SW 1271 (cell line): ENCODE results near the gene PMM1.
"Not testable (repeated sequence)": the region's sequence is repeated elsewhere in the genome, so short reads cannot be mapped to it uniquely, and the experiment has no call there.

Experiments used
- DNase-seq, 2 experiments: peaks; one replicate each; lab custom pipeline; 2025; lab: John Stamatoyannopoulos, UW

Gene PMM1

GRCh38 chr22:41589391-41590241 lies at the start of gene PMM1:
Gene PMM1, minus strand, starts transcription at chr22:41589840. Its CDS starts 35 bp downstream, at chr22:41589805.
- peak; percentile 93 to 98 for DNase-seq

GRCh38 chr22:41638748-41639147 lies 49.1 kb upstream of the PMM1 start:
- no peak for DNase-seq

DNA sequence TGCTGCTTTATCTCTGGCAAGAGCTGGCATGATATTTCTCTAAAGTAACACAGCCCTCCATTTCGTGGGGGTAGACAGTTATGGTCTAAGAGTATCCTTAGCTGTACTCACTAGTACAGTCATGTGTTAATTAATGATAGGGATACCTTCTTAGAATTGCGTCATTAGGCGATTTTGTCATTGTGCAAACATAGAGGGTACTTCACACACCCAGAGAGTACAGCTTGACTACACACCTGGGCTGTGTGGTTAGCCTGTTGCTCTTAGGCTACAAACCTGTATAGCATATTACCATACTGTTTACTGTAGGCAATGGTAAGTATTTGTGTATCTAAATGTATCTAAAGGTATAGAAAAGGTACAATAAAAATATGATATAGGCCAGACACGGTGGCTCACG lies 48.5 kb upstream of the PMM1 start:
- no peak for DNase-seq

GRCh38 chr22:41637623-41638022 lies 48.0 kb upstream of the PMM1 start:
- not testable (repeated sequence) for DNase-seq

DNA sequence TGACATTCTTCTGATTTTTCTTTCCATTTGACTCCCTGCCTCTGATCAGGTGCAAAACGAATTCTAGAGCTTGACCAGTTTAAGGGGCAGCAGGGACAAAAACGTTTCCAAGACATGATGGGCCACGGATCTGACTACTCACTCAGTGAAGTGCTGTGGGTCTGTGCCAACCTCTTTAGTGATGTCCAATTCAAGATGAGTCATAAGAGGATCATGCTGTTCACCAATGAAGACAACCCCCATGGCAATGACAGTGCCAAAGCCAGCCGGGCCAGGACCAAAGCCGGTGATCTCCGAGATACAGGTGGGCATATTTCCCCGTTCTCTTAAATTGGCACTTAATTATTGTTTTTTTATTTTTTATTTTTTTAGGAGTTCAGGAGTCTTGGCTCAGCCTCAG lies 46.8 kb upstream of the PMM1 start:
- DNase-seq, result no peak

GRCh38 chr22:41634610-41635009 lies 45.0 kb upstream of the PMM1 start:
- DNase-seq, result not testable (repeated sequence)

DNA sequence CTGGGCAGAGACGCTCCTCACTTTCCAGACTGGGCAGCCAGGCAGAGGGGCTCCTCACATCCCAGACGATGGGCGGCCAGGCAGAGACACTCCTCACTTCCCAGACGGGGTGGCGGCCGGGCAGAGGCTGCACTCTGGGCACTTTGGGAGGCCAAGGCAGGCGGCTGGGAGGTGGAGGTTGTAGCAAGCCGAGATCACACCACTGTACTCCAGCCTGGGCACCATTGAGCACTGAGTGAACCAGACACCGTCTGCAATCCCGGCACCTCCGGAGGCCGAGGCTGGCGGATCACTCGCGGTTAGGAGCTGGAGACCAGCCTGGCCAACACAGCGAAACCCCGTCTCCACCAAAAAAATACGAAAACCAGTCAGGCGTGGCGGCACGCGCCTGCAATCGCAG lies 42.0 kb upstream of the PMM1 start:
- not testable (repeated sequence) for DNase-seq

GRCh38 chr22:41631115-41631514 lies 41.5 kb upstream of the PMM1 start:
- DNase-seq, result not testable (repeated sequence)

GRCh38 chr22:41625577-41625976 lies 35.9 kb upstream of the PMM1 start:
- no peak for DNase-seq

GRCh38 chr22:41621911-41622179 lies 32.2 kb upstream of the PMM1 start:
- DNase-seq, result peak in 1 of 2 experiments; percentile 34

DNA sequence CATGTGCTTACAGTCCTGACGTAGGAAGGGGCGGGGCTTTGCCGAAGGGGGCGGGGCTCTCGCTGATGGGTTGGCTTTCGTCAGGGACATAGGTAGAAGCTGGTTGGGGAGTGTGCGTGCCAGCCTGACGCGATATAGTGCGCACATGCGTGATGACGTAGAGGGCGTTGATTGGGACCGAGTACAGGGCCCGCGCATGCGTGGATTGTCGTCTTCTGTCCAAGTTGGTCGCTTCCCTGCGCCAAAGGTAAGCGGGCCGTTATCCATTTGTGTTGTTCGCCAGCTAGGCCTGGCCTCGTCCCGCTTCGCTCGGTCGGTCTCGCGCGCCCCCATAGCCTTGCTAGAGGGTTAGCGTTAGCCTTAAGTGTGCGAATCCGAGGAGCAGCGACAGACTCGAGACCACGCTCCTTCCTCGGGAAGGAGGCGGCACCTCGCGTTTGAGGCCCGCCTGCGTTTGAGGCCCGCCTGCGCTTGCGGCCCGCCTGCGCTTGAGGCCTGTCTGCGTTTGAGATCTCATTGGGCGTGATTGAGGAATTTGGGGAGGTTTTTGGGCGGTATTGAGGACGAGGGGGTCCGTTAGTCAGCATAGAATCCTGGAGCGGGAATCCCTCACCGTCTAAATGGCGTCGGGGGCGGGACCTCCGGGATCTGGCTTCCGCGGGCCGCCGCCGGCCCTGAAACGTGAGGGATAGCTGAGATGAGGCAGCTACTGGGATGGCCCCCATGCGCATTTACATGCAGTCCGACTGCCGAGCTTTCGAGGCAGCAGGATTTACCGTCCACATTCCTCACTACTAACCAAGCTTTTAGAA lies 31.7 kb upstream of the PMM1 start, which contains the start of gene XRCC6:
Gene XRCC6 (plus strand): TSS at position 197 of the 812 bp plus-strand sequence. CDS start 710 bp downstream, outside the sequence.
- peak; percentile 87 to 97 for DNase-seq

DNA sequence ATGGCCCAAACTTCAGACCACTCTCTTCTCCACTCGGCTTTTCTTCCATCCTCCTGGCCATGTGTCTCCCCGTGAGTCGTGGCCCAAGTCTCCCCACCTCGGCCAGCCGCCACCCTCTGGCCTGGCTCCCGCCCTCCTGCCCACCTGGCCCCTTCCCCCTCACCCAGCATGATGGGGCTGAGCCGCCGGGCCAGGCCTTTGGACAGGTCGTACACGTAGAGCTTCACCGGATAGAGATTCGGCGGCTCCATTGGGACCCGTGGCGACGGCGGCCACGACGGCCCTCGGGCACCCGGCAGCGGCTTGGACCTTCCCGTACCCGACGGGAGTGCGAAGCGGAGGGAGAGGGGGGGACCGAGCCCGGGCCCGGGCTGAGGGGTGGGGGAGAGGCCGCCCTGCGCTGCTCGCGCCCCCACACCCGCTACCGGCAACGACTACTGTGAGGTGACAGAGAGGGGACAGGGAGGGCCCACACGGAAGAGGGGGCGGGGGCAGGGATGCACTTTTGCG lies 31.0 kb upstream of the PMM1 start, which contains the start of gene DESI1:
Gene DESI1 (minus strand): TSS at position 455 of the 510 bp plus-strand sequence. CDS start 204 bp downstream, at position 251.
- DNase-seq, result no peak

DNA sequence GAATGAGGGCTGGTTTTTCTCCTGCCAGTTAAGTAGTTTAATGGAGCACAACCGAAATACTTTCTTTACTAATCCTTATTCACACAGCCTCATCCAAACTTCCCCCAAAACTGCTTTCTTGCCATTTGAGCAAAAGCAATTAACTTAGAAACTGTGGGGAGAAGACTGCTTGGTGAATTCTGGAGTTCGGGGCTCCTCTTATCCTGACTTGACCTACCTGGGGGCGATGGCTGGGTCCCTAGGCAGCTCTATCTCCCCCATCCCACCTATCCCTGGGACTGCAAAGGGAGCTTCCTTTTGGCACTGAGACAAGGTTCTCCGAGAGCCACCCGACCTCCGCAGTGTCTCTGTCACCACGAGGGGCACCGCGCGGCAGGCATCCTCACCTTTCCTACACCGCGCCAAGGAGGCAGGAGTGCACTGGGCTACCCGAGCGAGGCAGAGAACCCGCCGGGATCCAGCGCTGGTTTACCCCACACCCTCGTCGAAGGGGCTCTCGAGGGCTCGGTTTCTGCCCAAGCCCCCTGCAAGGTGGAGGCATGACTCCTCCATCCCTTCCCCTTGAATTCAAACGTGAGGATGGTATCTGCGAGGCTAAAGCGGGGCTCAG lies 30.4 kb upstream of the PMM1 start:
- DNase-seq, result no peak

GRCh38 chr22:41613456-41613855 lies 23.8 kb upstream of the PMM1 start:
- DNase-seq, result no peak

- DNase-seq, result no peak
Measured at GRCh38 chr22:41612603-41613306, 23.1 kb upstream of the PMM1 start.

DNA sequence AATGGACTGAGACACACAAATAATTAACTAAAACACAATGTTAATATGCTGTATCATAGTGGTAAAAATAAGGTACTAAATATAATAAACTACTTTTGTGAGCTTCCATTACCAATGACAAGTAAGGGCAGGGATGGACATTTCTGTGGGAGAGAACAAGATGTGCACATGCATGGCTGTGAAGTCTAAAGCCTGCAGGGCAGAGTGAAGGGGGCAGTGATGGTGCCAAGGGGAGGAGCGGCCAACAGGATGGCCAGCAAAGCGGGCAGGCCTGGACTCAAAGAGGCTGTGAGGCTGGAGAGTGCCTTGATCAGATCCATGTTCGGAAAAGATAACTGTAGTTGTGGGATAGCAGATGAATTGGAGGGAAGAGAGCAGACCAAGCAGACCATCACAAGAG lies 18.7 kb upstream of the PMM1 start:
- DNase-seq, result no peak

DNA sequence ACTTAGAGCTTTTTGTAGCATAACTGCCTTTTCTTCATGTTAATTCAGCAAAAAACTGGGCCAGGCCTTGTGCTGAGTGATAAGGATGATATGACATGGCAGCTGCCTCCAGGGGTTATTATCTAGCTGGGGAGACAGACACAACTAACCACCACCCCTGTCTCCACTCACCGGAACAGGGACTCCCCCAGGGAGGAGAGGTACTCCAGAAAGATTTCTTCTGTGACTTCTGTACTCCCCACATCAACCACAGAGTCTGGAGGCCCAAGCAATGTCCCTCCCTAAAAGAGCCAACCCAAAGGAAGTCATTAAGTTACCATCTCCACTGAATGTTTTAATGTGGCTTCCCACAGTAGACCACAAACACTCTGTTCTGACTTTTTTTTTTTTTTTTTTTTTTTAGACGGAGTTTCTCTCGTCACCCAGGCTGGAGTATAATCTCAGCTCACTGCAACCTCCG lies 14.3 kb upstream of the PMM1 start:
- no peak for DNase-seq

- no peak for DNase-seq
Measured at GRCh38 chr22:41600976-41601375, 11.3 kb upstream of the PMM1 start.

DNA sequence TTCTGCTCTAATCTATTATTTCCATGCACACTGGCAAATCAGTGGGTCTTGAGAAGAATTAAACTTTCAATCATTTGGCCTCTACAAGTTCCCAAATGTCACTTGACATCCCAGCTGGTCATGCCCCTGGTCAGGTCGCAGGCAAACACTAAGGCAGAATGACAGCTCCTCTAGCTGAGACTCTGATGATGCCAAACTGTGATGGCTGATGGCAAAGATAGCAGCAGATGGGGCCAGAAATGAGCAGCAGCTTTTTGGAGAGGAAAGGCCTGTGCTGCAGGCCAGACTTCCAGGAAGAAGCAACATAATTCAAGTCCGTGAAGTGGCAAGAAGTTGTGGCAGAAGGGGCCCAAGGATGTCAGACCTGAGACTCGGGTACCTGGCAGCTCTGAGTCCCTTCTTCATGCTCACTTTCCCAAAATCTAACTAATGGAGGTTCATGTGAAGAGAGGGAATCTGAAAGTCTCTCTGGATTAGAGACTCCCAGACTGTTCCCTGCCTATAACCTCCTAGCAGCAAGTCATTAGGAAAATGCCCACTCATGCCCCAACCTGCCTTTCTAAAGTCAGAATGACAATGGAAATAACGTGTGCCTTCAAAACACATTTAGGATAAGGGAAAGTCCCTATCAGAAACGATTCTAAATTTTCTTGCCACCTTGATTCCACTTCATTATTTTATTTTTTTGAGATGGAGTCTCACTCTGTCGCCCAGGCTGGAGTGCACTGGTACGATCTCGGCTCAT lies 9.4 kb upstream of the PMM1 start:
- no peak for DNase-seq

GRCh38 chr22:41598081-41598480 lies 8.4 kb upstream of the PMM1 start:
- peak in 1 of 2 experiments; percentile 5 for DNase-seq

- no peak for DNase-seq
Measured at GRCh38 chr22:41597635-41597953, 8.0 kb upstream of the PMM1 start.
